Ishikawa (cell line): ENCODE data around the gene NXNL1.

ENCODE experiments used
- CEBPB ChIP-seq: IDR thresholded peaks from 2 replicates; pipeline ENCODE4 v1.6.1; 2012
- CREB1 ChIP-seq: IDR thresholded peaks from 2 replicates; pipeline ENCODE4 v1.6.1; 2012; ENCODE audit warnings: low read depth
- EGR1 ChIP-seq: IDR thresholded peaks from 2 replicates; pipeline ENCODE4 v1.6.1; 2012
- EP300 ChIP-seq: IDR thresholded peaks from 2 replicates; pipeline ENCODE4 v1.6.1; 2012; ENCODE audit warnings: borderline replicate concordance
- FOXM1 ChIP-seq: IDR thresholded peaks from 2 replicates; pipeline ENCODE4 v1.6.1; 2012; ENCODE audit warnings: low read depth, borderline replicate concordance
- MAX ChIP-seq: IDR thresholded peaks from 2 replicates; pipeline ENCODE4 v1.6.1; 2012
- RAD21 ChIP-seq: IDR thresholded peaks from 2 replicates; pipeline ENCODE4 v1.6.1; 2012; ENCODE audit warnings: low read depth
- TAF1 ChIP-seq: IDR thresholded peaks from 2 replicates; pipeline ENCODE4 v1.6.1; 2012; ENCODE audit warnings: low read depth, mild to moderate bottlenecking
- TEAD4 ChIP-seq: IDR thresholded peaks from 2 replicates; pipeline ENCODE4 v1.6.1; 2012
- YY1 ChIP-seq: IDR thresholded peaks from 2 replicates; pipeline ENCODE4 v1.6.1; 2012; ENCODE audit warnings: low read depth
- ZBTB7A ChIP-seq: IDR thresholded peaks from 2 replicates; pipeline ENCODE4 v1.6.1; 2012; ENCODE audit warnings: low read depth
- TF ChIP-seq, protein P1 (sequence below): IDR thresholded peaks from 2 replicates; pipeline ENCODE4 v1.6.1; 2012; ENCODE audit warnings: low read depth, mild to moderate bottlenecking
- TF ChIP-seq, protein P2 (sequence below): IDR thresholded peaks from 2 replicates; pipeline ENCODE4 v1.6.1; 2012

GRCh38 chr19:17451820-17452219, 8.9 kb downstream of the NXNL1 start:
- TF ChIP-seq EGR1 (no peak), TEAD4 (no peak), EP300 (no peak), CREB1 (no peak), MAX (no peak), ZBTB7A (no peak), FOXM1 (no peak), YY1 (no peak), RAD21 (no peak), TAF1 (no peak), CEBPB (no peak)
- TF ChIP-seq, protein P1, sequence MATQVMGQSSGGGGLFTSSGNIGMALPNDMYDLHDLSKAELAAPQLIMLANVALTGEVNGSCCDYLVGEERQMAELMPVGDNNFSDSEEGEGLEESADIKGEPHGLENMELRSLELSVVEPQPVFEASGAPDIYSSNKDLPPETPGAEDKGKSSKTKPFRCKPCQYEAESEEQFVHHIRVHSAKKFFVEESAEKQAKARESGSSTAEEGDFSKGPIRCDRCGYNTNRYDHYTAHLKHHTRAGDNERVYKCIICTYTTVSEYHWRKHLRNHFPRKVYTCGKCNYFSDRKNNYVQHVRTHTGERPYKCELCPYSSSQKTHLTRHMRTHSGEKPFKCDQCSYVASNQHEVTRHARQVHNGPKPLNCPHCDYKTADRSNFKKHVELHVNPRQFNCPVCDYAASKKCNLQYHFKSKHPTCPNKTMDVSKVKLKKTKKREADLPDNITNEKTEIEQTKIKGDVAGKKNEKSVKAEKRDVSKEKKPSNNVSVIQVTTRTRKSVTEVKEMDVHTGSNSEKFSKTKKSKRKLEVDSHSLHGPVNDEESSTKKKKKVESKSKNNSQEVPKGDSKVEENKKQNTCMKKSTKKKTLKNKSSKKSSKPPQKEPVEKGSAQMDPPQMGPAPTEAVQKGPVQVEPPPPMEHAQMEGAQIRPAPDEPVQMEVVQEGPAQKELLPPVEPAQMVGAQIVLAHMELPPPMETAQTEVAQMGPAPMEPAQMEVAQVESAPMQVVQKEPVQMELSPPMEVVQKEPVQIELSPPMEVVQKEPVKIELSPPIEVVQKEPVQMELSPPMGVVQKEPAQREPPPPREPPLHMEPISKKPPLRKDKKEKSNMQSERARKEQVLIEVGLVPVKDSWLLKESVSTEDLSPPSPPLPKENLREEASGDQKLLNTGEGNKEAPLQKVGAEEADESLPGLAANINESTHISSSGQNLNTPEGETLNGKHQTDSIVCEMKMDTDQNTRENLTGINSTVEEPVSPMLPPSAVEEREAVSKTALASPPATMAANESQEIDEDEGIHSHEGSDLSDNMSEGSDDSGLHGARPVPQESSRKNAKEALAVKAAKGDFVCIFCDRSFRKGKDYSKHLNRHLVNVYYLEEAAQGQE: no peak
- TF ChIP-seq, protein P2, sequence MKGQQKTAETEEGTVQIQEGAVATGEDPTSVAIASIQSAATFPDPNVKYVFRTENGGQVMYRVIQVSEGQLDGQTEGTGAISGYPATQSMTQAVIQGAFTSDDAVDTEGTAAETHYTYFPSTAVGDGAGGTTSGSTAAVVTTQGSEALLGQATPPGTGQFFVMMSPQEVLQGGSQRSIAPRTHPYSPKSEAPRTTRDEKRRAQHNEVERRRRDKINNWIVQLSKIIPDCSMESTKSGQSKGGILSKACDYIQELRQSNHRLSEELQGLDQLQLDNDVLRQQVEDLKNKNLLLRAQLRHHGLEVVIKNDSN: no peak
